Skeletal muscle tissue (tissue), 5 donors: ENCODE data around the gene VSIG8. TPM values are rescaled to one million over a fixed set of nuclear protein-coding genes. Genes with fewer than 3 reads are reported as not detected.

Source experiments
- H3K27ac ChIP-seq: one replicate; pipeline ENCODE4 v1.7.0; 2013; ENCODE audit warnings: mild to moderate bottlenecking, low read depth, low read length, inconsistent platforms
- H3K27me3 ChIP-seq, 3 donors: one replicate each; pipeline ENCODE4 v1.7.0; 2013; ENCODE audit warnings: low read length in 3 of 3; ENCODE audit not compliant: control insufficient read depth in 3 of 3, insufficient read depth in 3 of 3
- H3K36me3 ChIP-seq, 3 donors: one replicate each; pipeline ENCODE4 v1.7.0; 2013; ENCODE audit warnings: low read length in 3 of 3; ENCODE audit not compliant: control insufficient read depth in 3 of 3, insufficient read depth in 3 of 3
- H3K4me1 ChIP-seq, 3 donors: one replicate each; pipeline ENCODE4 v1.7.0; 2013; ENCODE audit warnings: low read length in 3 of 3, mild to moderate bottlenecking in 3 of 3; ENCODE audit not compliant: control insufficient read depth in 3 of 3, insufficient read depth in 3 of 3
- H3K4me3 ChIP-seq, 3 donors: one replicate each; pipeline ENCODE4 v1.7.0; 2013; ENCODE audit warnings: low read length in 3 of 3
- H3K9ac ChIP-seq, 3 donors: one replicate each; pipeline ENCODE4 v1.7.0; 2013; ENCODE audit warnings: low read length in 3 of 3, mild to moderate bottlenecking in 3 of 3, moderate library complexity in 2 of 3, low read depth in 1 of 3
- H3K9me3 ChIP-seq, 3 donors: one replicate each; pipeline ENCODE4 v1.7.0; 2013; ENCODE audit warnings: low read length in 3 of 3; ENCODE audit not compliant: control insufficient read depth in 3 of 3
- small RNA-seq: library from RNA; depleted of rRNA; stranded (forward); fragments of <200 nt; gene quantifications from one replicate; pipeline ENCODE3, GENCODE V24; 2014
- total RNA-seq: library from RNA; depleted of rRNA; stranded (reverse); fragments of >200 nt; gene quantifications from one replicate; pipeline ENCODE4 v1.2.3, GENCODE V29; 2014
- donor health status: Osteomylitis.

The VSIG8 gene
- total RNA-seq, 1 donor from 2014 or later = not detected

- Histone ChIP-seq H3K9ac (no peak within 1 kb of the TSS), H3K9me3 (no peaks in the 10 kb centered on the region), H3K4me3 (no peak within 1 kb of the TSS), H3K27ac (no peak within 1 kb of the TSS), H3K27me3 (peaks cover 0 to 10% (median 3%) of the 10 kb centered on the region in 3 donors), H3K36me3 (no peaks in the 10 kb centered on the region), H3K4me1 (peaks cover 8 to 25% (median 11%) of the 10 kb centered on the region in 3 donors)
These were observed 35.9 kb downstream of the VSIG8 start, which contains the start of gene SLAMF8 for GRCh38 chr1:159826441-159827101. Gene SLAMF8, plus strand, starts transcription at chr1:159826873. Its CDS starts 26 bp downstream, at chr1:159826899.

- H3K36me3 ChIP-seq = no peaks in the 10 kb centered on the region
- H3K4me1 ChIP-seq = peaks cover 8 to 25% (median 9%) of the 10 kb centered on the region in 3 donors
- no peak overlapping the region for H3K4me3 ChIP-seq
- H3K27ac ChIP-seq = no peak overlapping the region
- H3K9me3 ChIP-seq = no peaks in the 10 kb centered on the region
- H3K27me3 ChIP-seq = peaks cover 0 to 10% (median 3%) of the 10 kb centered on the region in 3 donors
- no peak overlapping the region for H3K9ac ChIP-seq
These were observed 36.9 kb downstream of the VSIG8 start for GRCh38 chr1:159825564-159825963.

DNA sequence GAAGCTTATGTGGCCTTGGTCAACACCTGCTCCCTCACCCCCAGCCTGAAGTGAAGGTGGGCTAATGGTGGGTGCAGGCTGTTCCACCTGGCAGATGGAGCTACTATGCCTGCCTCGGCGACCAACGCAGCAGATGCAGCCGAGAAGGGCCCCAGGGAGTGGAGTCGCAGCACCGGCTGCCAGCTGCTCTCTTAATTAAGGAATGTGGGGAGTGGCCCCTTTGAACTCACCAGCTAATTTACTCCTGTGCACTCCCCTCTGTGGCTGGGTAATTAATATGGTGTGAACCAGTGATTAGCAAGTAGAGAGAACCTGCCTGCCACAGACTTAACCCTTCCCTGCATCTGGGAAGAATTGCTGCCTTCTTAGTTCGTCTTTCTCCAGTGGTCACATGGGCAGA, 39.1 kb downstream of the VSIG8 start:
- peaks cover 0 to 10% (median 3%) of the 10 kb centered on the region in 3 donors for H3K27me3 ChIP-seq
- H3K4me1 ChIP-seq = peaks cover 0 to 13% (median 2%) of the 10 kb centered on the region in 3 donors
- no peak overlapping the region for H3K9ac ChIP-seq
- H3K36me3 ChIP-seq = no peaks in the 10 kb centered on the region
- H3K9me3 ChIP-seq = no peaks in the 10 kb centered on the region
- no peak overlapping the region for H3K27ac ChIP-seq
- H3K4me3 ChIP-seq = no peak overlapping the region

DNA sequence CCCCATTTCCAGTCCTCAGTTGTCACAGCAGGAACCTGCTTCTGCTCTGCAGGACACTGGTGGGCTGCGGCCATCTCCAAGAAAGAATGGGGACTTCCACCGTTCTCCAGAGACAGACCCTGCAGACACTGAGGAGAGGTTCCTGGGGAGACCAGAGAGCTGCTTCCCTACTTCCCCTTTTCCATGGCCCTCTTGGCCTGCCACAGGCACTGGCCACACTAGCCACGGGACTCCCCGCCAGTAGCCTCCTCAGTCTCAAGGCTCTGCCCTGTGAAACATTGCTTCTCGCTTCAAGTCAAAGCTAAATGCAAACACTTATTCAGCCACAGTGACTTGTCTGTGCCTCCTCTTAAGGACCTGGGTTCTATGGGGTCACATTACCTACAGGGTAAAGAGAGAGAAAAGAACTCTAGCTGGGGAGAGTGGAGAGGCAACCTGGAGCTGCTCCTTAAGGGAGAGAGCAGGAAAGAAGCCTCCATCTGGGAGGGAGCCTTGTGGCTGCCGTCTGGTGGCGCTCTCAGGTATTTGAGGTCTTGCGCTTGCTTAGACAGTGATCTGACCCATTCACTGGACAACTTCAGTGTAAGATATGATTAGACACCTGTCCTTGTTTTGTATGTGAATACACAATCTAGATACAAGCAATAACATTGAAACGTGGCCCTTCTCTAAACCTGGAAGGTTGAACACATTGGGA, 41.1 kb downstream of the VSIG8 start:
- H3K4me1 ChIP-seq = peaks cover 0 to under 1% (median 0%) of the 10 kb centered on the region in 3 donors
- H3K27ac ChIP-seq = no peak overlapping the region
- no peak overlapping the region for H3K9ac ChIP-seq
- no peaks in the 10 kb centered on the region for H3K36me3 ChIP-seq
- H3K27me3 ChIP-seq = peaks cover 0 to 10% (median 3%) of the 10 kb centered on the region in 3 donors
- no peaks in the 10 kb centered on the region for H3K9me3 ChIP-seq
- no peak overlapping the region for H3K4me3 ChIP-seq

GRCh38 chr1:159817276-159818041, 45.0 kb downstream of the VSIG8 start:
- H3K9me3 ChIP-seq = no peaks in the 10 kb centered on the region
- no peak overlapping the region for H3K27ac ChIP-seq
- H3K27me3 ChIP-seq = no peaks in the 10 kb centered on the region
- no peaks in the 10 kb centered on the region for H3K4me1 ChIP-seq
- H3K9ac ChIP-seq = no peak overlapping the region
- no peak overlapping the region for H3K4me3 ChIP-seq
- H3K36me3 ChIP-seq = no peaks in the 10 kb centered on the region

- Histone ChIP-seq H3K27me3 (no peaks in the 10 kb centered on the region), H3K4me1 (no peaks in the 10 kb centered on the region)
These were observed 46.5 kb downstream of the VSIG8 start for GRCh38 chr1:159815926-159816325.

GRCh38 chr1:159804924-159805323, 57.5 kb downstream of the VSIG8 start:
- Histone ChIP-seq H3K36me3 (no peaks in the 10 kb centered on the region), H3K9me3 (no peaks in the 10 kb centered on the region), H3K4me3 (no peak overlapping the region), H3K9ac (no peak overlapping the region), H3K27me3 (peaks cover 0 to 3% (median 0%) of the 10 kb centered on the region in 3 donors), H3K27ac (no peak overlapping the region), H3K4me1 (peaks cover 0 to 4% (median 0%) of the 10 kb centered on the region in 3 donors)

More at GRCh38 chr1:159815926-159816325, 46.5 kb downstream of the VSIG8 start:
- H3K4me3 ChIP-seq = no peak overlapping the region
- no peak overlapping the region for H3K9ac ChIP-seq
- H3K27ac ChIP-seq = no peak overlapping the region
- H3K9me3 ChIP-seq = no peaks in the 10 kb centered on the region
- no peaks in the 10 kb centered on the region for H3K36me3 ChIP-seq

Small RNA genes lying within 50 kb of the gene (small RNA-seq; reads per million reads assigned to genes)
- gene MIR4259 = not detected
- gene RF00570 = 3.2 reads per million, percentile 88 among the genes with 10 or more reads in this experiment

Other genes starting within 250 kb of the VSIG8 start
- not detected for gene CRP, start 148.1 kb downstream of the VSIG8 start, total RNA-seq
- gene DUSP23, start 81.7 kb downstream of the VSIG8 start, total RNA-seq = 7.3 TPM
- not detected for gene FCRL6, start 60.3 kb downstream of the VSIG8 start, total RNA-seq
- 1.6 TPM for gene SLAMF8, start 35.8 kb downstream of the VSIG8 start, total RNA-seq
- not detected for gene CFAP45, start 37.5 kb upstream of the VSIG8 start, total RNA-seq
- gene TAGLN2, start 62.9 kb upstream of the VSIG8 start, total RNA-seq = 85.1 TPM
- gene IGSF9, start 83.0 kb upstream of the VSIG8 start, total RNA-seq = under 0.01 TPM
- gene SLAMF9, start 91.6 kb upstream of the VSIG8 start, total RNA-seq = not detected
- gene PIGM, start 169.3 kb upstream of the VSIG8 start, total RNA-seq = 3.1 TPM
- gene KCNJ10, start 207.5 kb upstream of the VSIG8 start, total RNA-seq = 0.52 TPM
- not detected for gene KCNJ9, start 218.9 kb upstream of the VSIG8 start, total RNA-seq
- 11.5 TPM for gene IGSF8, start 236.0 kb upstream of the VSIG8 start, total RNA-seq